H1 (cell line): ENCODE results near the gene MOB3C. TPM values are rescaled to one million over a fixed set of nuclear protein-coding genes. Genes with fewer than 3 reads are reported as not detected.

ENCODE experiments used
- CTCF ChIA-PET: fragments of 300-600 bp; sonication (Branson Sonifier 250); formaldehyde crosslinking; loops from one replicate; lab custom pipeline; 2021; ENCODE audit not compliant: partially characterized antibody; lab: Charles Lee
- POLR2A ChIA-PET: fragments of 300-600 bp; sonication (Branson Sonifier 250); formaldehyde crosslinking; loops from one replicate; lab custom pipeline; 2021; ENCODE audit warnings: inconsistent platforms; ENCODE audit not compliant: partially characterized antibody; lab: Charles Lee
- DNase-seq, 2 experiments: peaks; one replicate each; pipeline versions ENCODE4 v3.0.0 to v3.0.0-alpha.2; 2010 to 2022; ENCODE audit warnings: low spot score in 2 of 2, low read depth in 1 of 2, mixed read lengths in 1 of 2
- FAIRE-seq: peaks from 2 replicates; lab custom pipeline; 2011; peaks lifted over from hg19 to GRCh38; lab: Jason Lieb, UNC
- H2AFZ ChIP-seq: 2 replicates; pipeline ENCODE4 v1.8.1; 2012; ENCODE audit warnings: low read length, inconsistent platforms
- H2AK5ac ChIP-seq: 2 replicates; pipeline ENCODE4 v1.6.1; 2013; ENCODE audit warnings: low read depth, low read length
- H2BK120ac ChIP-seq: replicated peaks from 2 replicates; pipeline ENCODE3; 2013; ENCODE audit warnings: low read depth, low read length, inconsistent platforms
- H2BK12ac ChIP-seq: 2 replicates; pipeline ENCODE4 v1.6.1; 2013; ENCODE audit warnings: low read depth, low read length
- H2BK15ac ChIP-seq: 2 replicates; pipeline ENCODE4 v1.6.1; 2013; ENCODE audit warnings: low read length
- H2BK20ac ChIP-seq: 2 replicates; pipeline ENCODE4 v1.6.1; 2013; ENCODE audit warnings: low read length
- H2BK5ac ChIP-seq: 2 replicates; pipeline ENCODE4 v1.6.1; 2013; ENCODE audit warnings: low read depth, low read length
- H3K14ac ChIP-seq: 2 replicates; pipeline ENCODE4 v1.6.1; 2013; ENCODE audit warnings: inconsistent platforms; ENCODE audit not compliant: insufficient read length
- H3K18ac ChIP-seq: 2 replicates; pipeline ENCODE4 v1.6.1; 2013; ENCODE audit warnings: low read length; ENCODE audit errors: extremely low read depth
- H3K23ac ChIP-seq: 2 replicates; pipeline ENCODE4 v1.6.1; 2013; ENCODE audit warnings: inconsistent platforms; ENCODE audit not compliant: insufficient read length
- H3K23me2 ChIP-seq: 2 replicates; pipeline ENCODE4 v1.6.1; 2013; ENCODE audit warnings: low read depth, low read length
- H3K27ac ChIP-seq: 2 replicates; pipeline ENCODE4 v1.6.1; 2011; ENCODE audit warnings: low read depth, low read length, inconsistent platforms
- H3K27me3 ChIP-seq, 4 experiments: replicated peaks in 1 of 4; 1 replicate in 1 of 4; 2 replicates in 3 of 4; pipeline versions ENCODE4 v1.6.1 to v1.8.1; 2011 to 2013; ENCODE audit warnings: low read length in 3 of 4, mild to moderate bottlenecking in 3 of 4, inconsistent platforms in 2 of 4, mixed read lengths in 2 of 4, moderate library complexity in 1 of 4; ENCODE audit not compliant: control insufficient read depth in 3 of 4, insufficient read depth in 3 of 4; ENCODE audit errors: extremely low read depth in 1 of 4
- H3K36me3 ChIP-seq, 4 experiments: 2 replicates each; pipeline versions ENCODE4 v1.6.1 to v1.8.1; 2011 to 2013; ENCODE audit warnings: mild to moderate bottlenecking in 4 of 4, low read length in 3 of 4, moderate library complexity in 2 of 4, control low read depth in 1 of 4, inconsistent platforms in 1 of 4; ENCODE audit not compliant: insufficient read depth in 4 of 4, control insufficient read depth in 2 of 4
- H3K4ac ChIP-seq: replicated peaks from 2 replicates; pipeline ENCODE3; 2013; ENCODE audit warnings: low read length, low read depth, mixed read lengths, inconsistent platforms; ENCODE audit not compliant: insufficient read length
- H3K4me1 ChIP-seq, 4 experiments: replicated peaks in 1 of 4; 1 replicate in 1 of 4; 2 replicates in 3 of 4; pipeline versions ENCODE4 v1.6.1 to v1.8.1; 2011 to 2013; ENCODE audit warnings: low read length in 3 of 4, inconsistent platforms in 2 of 4, mixed read lengths in 1 of 4; ENCODE audit not compliant: insufficient read depth in 4 of 4, control insufficient read depth in 3 of 4
- H3K4me2 ChIP-seq, 2 experiments: 2 replicates each; pipeline versions ENCODE4 v1.6.1 to v1.8.1; 2011 to 2013; ENCODE audit warnings: low read depth in 2 of 2, low read length in 2 of 2, control low read depth in 1 of 2, inconsistent platforms in 1 of 2, mild to moderate bottlenecking in 1 of 2; ENCODE audit not compliant: insufficient read depth in 1 of 2
- H3K4me3 ChIP-seq, 4 experiments: fragments of 200-600, 300-600 bp in 1 of 4; sonication (generic), shearing (Covaris generic), sonication (Bioruptor Twin) in 1 of 4; 2 replicates each; pipeline versions ENCODE4 v1.5.1 to v1.8.1; 2011 to 2016; ENCODE audit warnings: low read length in 4 of 4, low read depth in 3 of 4, control low read depth in 2 of 4, inconsistent platforms in 2 of 4, mild to moderate bottlenecking in 2 of 4, mixed read lengths in 1 of 4, moderate library complexity in 1 of 4; ENCODE audit not compliant: insufficient read depth in 2 of 4; ENCODE audit errors: extremely low read depth in 1 of 4
- H3K56ac ChIP-seq: replicated peaks from 2 replicates; pipeline ENCODE3; 2013; ENCODE audit warnings: low read depth, mild to moderate bottlenecking, mixed read lengths, low read length, inconsistent platforms; ENCODE audit not compliant: insufficient read length
- H3K79me1 ChIP-seq: 2 replicates; pipeline ENCODE4 v1.6.1; 2013; ENCODE audit warnings: low read depth, low read length, control low read depth
- H3K79me2 ChIP-seq, 2 experiments: 2 replicates each; pipeline versions ENCODE4 v1.6.1 to v1.8.1; 2012 to 2013; ENCODE audit warnings: low read length in 2 of 2, mild to moderate bottlenecking in 2 of 2, inconsistent platforms in 1 of 2; ENCODE audit not compliant: insufficient read depth in 2 of 2, control insufficient read depth in 1 of 2
- H3K9ac ChIP-seq, 4 experiments: replicated peaks in 1 of 4; 1 replicate in 1 of 4; 2 replicates in 3 of 4; pipeline versions ENCODE4 v1.6.1 to v1.8.1; 2011 to 2013; ENCODE audit warnings: low read depth in 3 of 4, low read length in 3 of 4, control low read depth in 2 of 4, mild to moderate bottlenecking in 2 of 4, moderate library complexity in 2 of 4, inconsistent platforms in 1 of 4; ENCODE audit errors: extremely low read depth in 1 of 4
- H3K9me3 ChIP-seq, 2 experiments: 2 replicates each; pipeline versions ENCODE4 v1.6.1 to v1.8.1; 2012 to 2013; ENCODE audit warnings: mild to moderate bottlenecking in 2 of 2, moderate library complexity in 2 of 2, control low read depth in 1 of 2, inconsistent platforms in 1 of 2, low read depth in 1 of 2, low read length in 1 of 2, mixed read lengths in 1 of 2; ENCODE audit not compliant: insufficient read depth in 2 of 2
- H4K20me1 ChIP-seq, 2 experiments: replicated peaks in 1 of 2; 2 replicates each; pipeline versions ENCODE3 to v1.8.1; 2011 to 2013; ENCODE audit warnings: inconsistent platforms in 2 of 2, low read length in 2 of 2, mild to moderate bottlenecking in 1 of 2; ENCODE audit not compliant: insufficient read depth in 2 of 2, control insufficient read depth in 1 of 2
- H4K5ac ChIP-seq: 2 replicates; pipeline ENCODE4 v1.6.1; 2013; ENCODE audit warnings: low read length, low read depth, mixed read lengths, inconsistent platforms; ENCODE audit not compliant: insufficient read length
- H4K8ac ChIP-seq: 2 replicates; pipeline ENCODE4 v1.8.0; 2013; ENCODE audit warnings: mild to moderate bottlenecking, moderate library complexity, low read length, inconsistent platforms; ENCODE audit not compliant: insufficient read depth; ENCODE audit errors: extremely low read depth
- H4K91ac ChIP-seq: replicated peaks from 2 replicates; pipeline ENCODE3; 2013; ENCODE audit warnings: low read length, mixed read lengths, inconsistent platforms; ENCODE audit not compliant: insufficient read length
- ASH2L ChIP-seq: fragments of 200-600, 300-600 bp; sonication (generic); IDR thresholded peaks from one replicate; pipeline ENCODE4 v1.7.1; 2017; ENCODE audit warnings: low read length
- ATF3 ChIP-seq: IDR thresholded peaks from 2 replicates; pipeline ENCODE4 v1.6.1; 2011; ENCODE audit warnings: low read depth, mild to moderate bottlenecking, low read length; ENCODE audit not compliant: insufficient read depth
- BCL11A ChIP-seq, 2 experiments: IDR thresholded peaks; one replicate each; pipeline ENCODE4 v1.6.1; 2011; ENCODE audit warnings: low read depth in 2 of 2, low read length in 2 of 2, mild to moderate bottlenecking in 2 of 2
- CHD2 ChIP-seq: IDR thresholded peaks from 2 replicates; pipeline ENCODE4 v1.6.1; 2012; ENCODE audit warnings: low read length, improper control_type of control experiment
- CTCF ChIP-seq, 3 experiments: IDR thresholded peaks; 1 replicate in 2 of 3; 2 replicates in 1 of 3; pipeline versions ENCODE4 v1.5.1 to v1.6.1; 2011; ENCODE audit warnings: low read length in 3 of 3, mild to moderate bottlenecking in 3 of 3, inconsistent platforms in 2 of 3, low read depth in 1 of 3, moderate library complexity in 1 of 3; ENCODE audit not compliant: insufficient read depth in 1 of 3; ENCODE audit errors: control extremely low read depth in 1 of 3
- EZH2 ChIP-seq: fragments of 200-600 bp; sonication (generic); IDR thresholded peaks from 2 replicates; pipeline ENCODE4 v1.7.1; 2012; ENCODE audit warnings: low read depth, mild to moderate bottlenecking, moderate library complexity, low read length, inconsistent platforms; ENCODE audit not compliant: severe bottlenecking
- KDM4A ChIP-seq: IDR thresholded peaks from one replicate; pipeline ENCODE4 v1.7.1; 2012; ENCODE audit warnings: low read depth, mild to moderate bottlenecking, moderate library complexity, low read length, inconsistent platforms; ENCODE audit not compliant: severe bottlenecking
- MAFK ChIP-seq: IDR thresholded peaks from 2 replicates; pipeline ENCODE4 v1.6.1; 2012; ENCODE audit warnings: low read depth, mild to moderate bottlenecking, improper control_type of control experiment, low read length
- POLR2AphosphoS5 ChIP-seq: IDR thresholded peaks from 2 replicates; pipeline ENCODE4 v1.6.1; 2011; ENCODE audit warnings: low read depth, low read length
- SIRT6 ChIP-seq: IDR thresholded peaks from one replicate; pipeline ENCODE4 v1.7.1; 2012; ENCODE audit warnings: low read length, inconsistent platforms
- SRF ChIP-seq: IDR thresholded peaks from 2 replicates; pipeline ENCODE4 v1.6.1; 2011; ENCODE audit warnings: mild to moderate bottlenecking, low read depth, low read length, moderate library complexity
- ZNF274 ChIP-seq: IDR thresholded peaks from 2 replicates; pipeline ENCODE4 v1.7.0; 2012; ENCODE audit warnings: low read length, borderline replicate concordance; ENCODE audit errors: extremely low read depth
- WGBS, 2 experiments: shearing (Covaris generic) in 1 of 2; methylation state at CpG; one replicate each; pipeline versions ENCODE4 v1.1.6 to v1.1.7; 2013 to 2015; ENCODE audit warnings: low lambda C conversion rate in 2 of 2, mixed read lengths in 2 of 2, inconsistent platforms in 1 of 2, low coverage in 1 of 2, missing lambda C conversion rate in 1 of 2; ENCODE audit not compliant: insufficient replicate concordance in 2 of 2, insufficient coverage in 1 of 2, insufficient read length in 1 of 2; ENCODE audit errors: extremely low coverage in 1 of 2, missing lambda C conversion rate in 1 of 2; 5-methylcytosine and 5-hydroxymethylcytosine counted together
- polyA plus RNA-seq, 7 experiments: library from polyadenylated mRNA; depleted of rRNA in 3 of 7; stranded (reverse) in 5 of 7; unstranded in 2 of 7; fragments of >200 nt in 5 of 7; fragments of 200-250 nt in 2 of 7; gene quantifications; 1 replicate in 5 of 7; 2 replicates in 1 of 7; 4 replicates in 1 of 7; pipeline versions ENCODE4 v1.2.1 to v1.2.3, GENCODE V29; 2011 to 2013; ENCODE audit warnings: missing spikeins in 2 of 7, mixed read lengths in 2 of 7
- total RNA-seq: library from RNA; stranded (reverse); fragmentation: NEBNext Ultra II Directional; extraction: Animal tissue kit (Norgen Biotek cat#: 25700); gene quantifications from 2 replicates; pipeline ENCODE4 v1.2.1, GENCODE V29; 2021

MOB3C gene
- total and polyA plus RNA-seq, 2 of the 8 experiments (the other 6 are each of a cell fraction or from before 2014, with no cell fraction given) = 5.8 to 6.6 TPM

- no peak overlapping the region for H3K4me3 ChIP-seq
- 91% methylated on average over 2 of the region's 2 CpGs; no CpG with 5 or more reads in 1 of the 2 experiments for WGBS, 2 experiments
- no peak overlapping the region for H3K56ac ChIP-seq
- H3K79me1 ChIP-seq = no peaks in the 10 kb centered on the region
- POLR2A ChIA-PET = no interaction called here
- H3K36me3 ChIP-seq = peaks cover 0 to 52% (median 12%) of the 10 kb centered on the region in 4 experiments; a peak in 6 of 8 replicates
- no peak overlapping the region for H2AFZ ChIP-seq
- CTCF ChIA-PET = interaction anchor here (1.4 to 1.7 kb wide), 3 partner anchors 9 to 243 kb away, joined by 4 to 7 read pairs (median 4); partner anchors contain the start of gene ATPAF1
- H4K8ac ChIP-seq = no peak overlapping the region
- no peak overlapping the region for H2BK20ac ChIP-seq
- no peaks in the 10 kb centered on the region for H3K79me2 ChIP-seq
- FAIRE-seq (no peak), DNase-seq (no peak)
- no peak overlapping the region for H3K14ac ChIP-seq
- no peak overlapping the region for H2BK15ac ChIP-seq
- H4K5ac ChIP-seq = no peak overlapping the region
- H3K4me2 ChIP-seq = no peak overlapping the region
- no peaks in the 10 kb centered on the region for H3K9me3 ChIP-seq
- no peak overlapping the region for H3K4ac ChIP-seq
- no peaks in the 10 kb centered on the region for H4K20me1 ChIP-seq
- H3K18ac ChIP-seq = no peak overlapping the region
- H2AK5ac ChIP-seq = no peak overlapping the region
- H2BK120ac ChIP-seq = no peak overlapping the region
- H2BK12ac ChIP-seq = no peak overlapping the region
- H4K91ac ChIP-seq = no peak overlapping the region
- no peaks in the 10 kb centered on the region for H3K4me1 ChIP-seq
- no peak overlapping the region for H3K9ac ChIP-seq
- no peaks in the 10 kb centered on the region for H3K27me3 ChIP-seq
- H3K23me2 ChIP-seq = no peaks in the 10 kb centered on the region
- H2BK5ac ChIP-seq = no peak overlapping the region
- H3K23ac ChIP-seq = no peak overlapping the region
- no peak overlapping the region for H3K27ac ChIP-seq
- no peak for TF ChIP-seq SRF
- no peak for TF ChIP-seq CHD2
- TF ChIP-seq ZNF274 = no peak
- TF ChIP-seq BCL11A (IDR thresholded peaks at IDR 0.05; ENCODE audit: low read depth in 2 of 2, low read length in 2 of 2) = no peak
- no peak for TF ChIP-seq ATF3
- TF ChIP-seq ASH2L = no peak
- no peak for TF ChIP-seq MAFK
- TF ChIP-seq CTCF (IDR thresholded peaks at IDR 0.05; ENCODE audit: control extremely low read depth in 1 of 3, insufficient read depth in 1 of 3, low read depth in 1 of 3, low read length in 3 of 3) = no peak
- TF ChIP-seq EZH2 = no peak
- no peak for TF ChIP-seq SIRT6
- TF ChIP-seq KDM4A = no peak
- no peak for TF ChIP-seq POLR2AphosphoS5
Observed at GRCh38 chr1:46656643-46657042, 40.0 kb upstream of the MOB3C start.
